Fibroblast of pulmonary artery (primary cell): ENCODE measurements around the gene PDX1.

Experiments used
- DNase-seq: peaks from one replicate; pipeline ENCODE4 v3.0.0-alpha.2; 2010; ENCODE audit warnings: low read depth
- H3K4me3 ChIP-seq: replicated peaks from 2 replicates; pipeline ENCODE4 v1.5.1; 2011; ENCODE audit warnings: low read depth, mild to moderate bottlenecking, control low read depth, low read length, moderate library complexity
- TF ChIP-seq, protein P1 (sequence below): IDR thresholded peaks from 2 replicates; pipeline ENCODE4 v1.5.1; 2011; ENCODE audit warnings: mild to moderate bottlenecking, control low read depth, low read length, inconsistent platforms; ENCODE audit errors: missing control alignments

Gene PDX1

DNA sequence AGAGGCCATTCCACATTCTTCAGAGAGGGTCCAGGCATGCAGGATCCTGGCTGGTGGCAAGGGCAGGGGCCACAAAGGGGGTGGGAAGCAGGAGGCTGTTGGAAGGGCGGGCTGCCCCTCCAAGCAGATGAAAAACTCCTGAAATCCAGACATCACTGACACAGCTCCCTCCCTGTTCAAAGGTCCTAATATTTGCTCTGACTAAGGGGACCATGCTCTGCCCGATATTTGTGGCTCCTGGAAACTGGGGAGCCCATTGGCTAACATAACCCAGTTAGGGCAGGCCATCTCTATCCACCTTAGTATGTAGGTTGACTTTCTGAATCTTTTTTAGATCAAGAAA is 52.6 kb downstream of the PDX1 start:
- H3K4me3 ChIP-seq = no peak overlapping the region
- no peak for DNase-seq
- TF ChIP-seq, protein P1, sequence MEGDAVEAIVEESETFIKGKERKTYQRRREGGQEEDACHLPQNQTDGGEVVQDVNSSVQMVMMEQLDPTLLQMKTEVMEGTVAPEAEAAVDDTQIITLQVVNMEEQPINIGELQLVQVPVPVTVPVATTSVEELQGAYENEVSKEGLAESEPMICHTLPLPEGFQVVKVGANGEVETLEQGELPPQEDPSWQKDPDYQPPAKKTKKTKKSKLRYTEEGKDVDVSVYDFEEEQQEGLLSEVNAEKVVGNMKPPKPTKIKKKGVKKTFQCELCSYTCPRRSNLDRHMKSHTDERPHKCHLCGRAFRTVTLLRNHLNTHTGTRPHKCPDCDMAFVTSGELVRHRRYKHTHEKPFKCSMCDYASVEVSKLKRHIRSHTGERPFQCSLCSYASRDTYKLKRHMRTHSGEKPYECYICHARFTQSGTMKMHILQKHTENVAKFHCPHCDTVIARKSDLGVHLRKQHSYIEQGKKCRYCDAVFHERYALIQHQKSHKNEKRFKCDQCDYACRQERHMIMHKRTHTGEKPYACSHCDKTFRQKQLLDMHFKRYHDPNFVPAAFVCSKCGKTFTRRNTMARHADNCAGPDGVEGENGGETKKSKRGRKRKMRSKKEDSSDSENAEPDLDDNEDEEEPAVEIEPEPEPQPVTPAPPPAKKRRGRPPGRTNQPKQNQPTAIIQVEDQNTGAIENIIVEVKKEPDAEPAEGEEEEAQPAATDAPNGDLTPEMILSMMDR = no peak

DNA sequence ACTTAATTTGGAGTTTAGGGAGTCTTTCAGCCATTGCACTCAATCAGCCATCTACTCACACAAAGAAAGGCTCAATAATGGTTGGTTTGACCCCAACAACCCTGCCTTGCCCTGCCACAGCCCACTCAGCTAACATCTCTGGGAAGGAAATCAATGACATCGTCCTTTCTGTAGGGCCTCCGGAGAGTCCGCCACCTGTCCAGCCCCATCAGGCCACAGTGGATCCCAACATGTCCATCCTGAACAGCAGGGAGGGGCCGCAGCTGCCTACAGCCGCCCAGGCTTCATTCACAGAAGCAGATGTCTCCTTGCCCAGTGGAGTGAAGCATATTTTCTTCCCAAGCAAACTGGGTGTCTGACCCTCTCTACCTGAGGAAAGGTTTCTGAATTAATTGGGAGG is 53.5 kb downstream of the PDX1 start:
- no peak for DNase-seq
- TF ChIP-seq, protein P1 = no peak
- H3K4me3 ChIP-seq = no peak overlapping the region

DNA sequence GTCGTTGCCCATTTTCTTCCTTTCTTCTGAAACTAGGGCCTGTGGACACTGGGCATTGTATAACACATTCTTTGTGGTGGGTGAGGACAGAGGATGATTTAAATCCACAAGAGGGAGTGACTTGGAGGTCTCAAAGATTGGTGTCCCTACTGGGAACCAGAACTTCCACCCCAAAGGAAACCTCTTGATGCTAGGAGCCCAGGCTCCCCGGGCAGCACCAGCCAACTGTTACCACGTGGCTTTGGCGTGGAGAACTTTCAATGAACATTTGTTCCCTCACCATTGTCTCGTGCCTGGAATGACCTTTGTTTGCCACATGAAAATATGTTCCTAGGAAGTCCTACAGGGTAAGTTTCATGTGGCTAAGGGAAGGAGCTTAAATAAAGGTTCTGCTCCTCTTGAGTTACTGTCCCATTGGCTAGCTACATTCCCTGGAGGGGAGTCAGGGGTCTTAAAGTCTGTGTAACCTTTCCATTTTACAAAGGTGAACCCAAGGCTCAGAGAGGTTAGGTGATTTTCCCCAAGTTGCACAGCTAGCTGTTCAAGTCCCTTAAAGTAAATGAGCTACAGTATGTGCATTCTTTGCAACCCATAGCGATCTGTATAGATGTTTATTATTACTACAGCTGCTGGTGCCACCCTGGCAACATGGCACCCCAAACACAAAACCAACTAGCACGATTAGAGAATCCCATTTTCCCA is 54.3 kb downstream of the PDX1 start:
- TF ChIP-seq, protein P1 = no peak
- no peak for DNase-seq
- no peak overlapping the region for H3K4me3 ChIP-seq
